Measurements from ENCODE around the gene SAMD11. TPM values are rescaled to one million over a fixed set of nuclear protein-coding genes. Genes with fewer than 3 reads are reported as not detected.

SAMD11 gene
- total and polyA plus RNA-seq, 10 of the 15 experiments (the other 5 are each of a cell fraction or from before 2014, with no cell fraction given) = 0.04 to 0.31 (median 0.19) TPM; not detected in 6

- Histone ChIP-seq H3K9me3 (replicated peaks; ENCODE audit: control insufficient read depth, insufficient read depth, low read length) (no peaks in the 10 kb centered on the region), H3K4me2 (ENCODE audit: control insufficient read depth, insufficient read depth) (no peak overlapping the region), H3K79me2 (ENCODE audit: control insufficient read depth, insufficient read depth, low read length) (no peaks in the 10 kb centered on the region), H3K27me3 (replicated peaks in 1 of 2; ENCODE audit: control insufficient read depth in 2 of 2, insufficient read depth in 2 of 2, low read length in 1 of 2) (peaks cover 6 to 8% of the 10 kb centered on the region in 2 experiments), H4K20me1 (ENCODE audit: control insufficient read depth, insufficient read depth) (no peaks in the 10 kb centered on the region), H3K36me3 (ENCODE audit: control insufficient read depth in 2 of 2, insufficient read depth in 2 of 2, low read length in 1 of 2) (peaks cover 5 to 11% of the 10 kb centered on the region in 2 experiments; a peak in 3 of 4 replicates), H3K27ac (ENCODE audit: control insufficient read depth, insufficient read depth) (no peak overlapping the region), H3K9ac (ENCODE audit: control insufficient read depth, insufficient read depth, low read length) (no peak overlapping the region), H2AFZ (ENCODE audit: control insufficient read depth, low read depth, low read length) (no peak overlapping the region), H3K4me1 (ENCODE audit: control insufficient read depth, insufficient read depth, low read length) (peaks cover 7% of the 10 kb centered on the region; the same call in 1 of the 2 replicates), H3K4me3 (no peak overlapping the region)
- intact Hi-C loops (cut with micrococcal nuclease; ENCODE audit: unreplicated experiment) = loop anchor here (5.0 kb wide), 1 partner anchor 36 kb away; no protein-coding TSS in a partner anchor
- 89% methylated on average over 27 of the region's 27 CpGs for WGBS (ENCODE audit: insufficient coverage, insufficient replicate concordance, low lambda C conversion rate, missing lambda C conversion rate)
- TF ChIP-seq BHLHE40 (IDR thresholded peaks at IDR 0.05; ENCODE audit: borderline replicate concordance in 1 of 2, low read depth in 2 of 2, low read length in 1 of 2) = no peak
- no peak for TF ChIP-seq SPI1 (IDR thresholded peaks at IDR 0.05; ENCODE audit: borderline replicate concordance, insufficient read depth, low read depth, low read length)
- TF ChIP-seq ATF2 (IDR thresholded peaks at IDR 0.05; ENCODE audit: low read length) = no peak
- no peak for TF ChIP-seq ZBTB40 (IDR thresholded peaks at IDR 0.05; ENCODE audit: borderline replicate concordance)
- ChIA-PET SMC1A (ENCODE audit: uncharacterized antibody, unreplicated experiment) (no interaction called here), POLR2A (interaction anchor here (0.6 to 1.3 kb wide), 2 partner anchors 29 to 39 kb away, joined by 3 to 5 read pairs; no protein-coding TSS in a partner anchor), RAD21 (ENCODE audit: unreplicated experiment) (no interaction called here), CTCF (no interaction called here)
- FAIRE-seq (no peak), DNase-seq (ENCODE audit: low read depth, low spot score) (no peak), ATAC-seq (no peak)
- in situ Hi-C loops (cut with MboI) = no loop called here
- no TSS peak for BruUV-seq (replicated peaks)
Observed at GRCh38 chr1:943545-944340, 20.0 kb downstream of the SAMD11 start.
